ENCODE measurements around the gene PCDHGA1. TPM values are rescaled to one million over a fixed set of nuclear protein-coding genes. Genes with fewer than 3 reads are reported as not detected.

Gene PCDHGA1
- total RNA-seq, 1 experiment from 2014 or later, result 0.63 TPM

DNA sequence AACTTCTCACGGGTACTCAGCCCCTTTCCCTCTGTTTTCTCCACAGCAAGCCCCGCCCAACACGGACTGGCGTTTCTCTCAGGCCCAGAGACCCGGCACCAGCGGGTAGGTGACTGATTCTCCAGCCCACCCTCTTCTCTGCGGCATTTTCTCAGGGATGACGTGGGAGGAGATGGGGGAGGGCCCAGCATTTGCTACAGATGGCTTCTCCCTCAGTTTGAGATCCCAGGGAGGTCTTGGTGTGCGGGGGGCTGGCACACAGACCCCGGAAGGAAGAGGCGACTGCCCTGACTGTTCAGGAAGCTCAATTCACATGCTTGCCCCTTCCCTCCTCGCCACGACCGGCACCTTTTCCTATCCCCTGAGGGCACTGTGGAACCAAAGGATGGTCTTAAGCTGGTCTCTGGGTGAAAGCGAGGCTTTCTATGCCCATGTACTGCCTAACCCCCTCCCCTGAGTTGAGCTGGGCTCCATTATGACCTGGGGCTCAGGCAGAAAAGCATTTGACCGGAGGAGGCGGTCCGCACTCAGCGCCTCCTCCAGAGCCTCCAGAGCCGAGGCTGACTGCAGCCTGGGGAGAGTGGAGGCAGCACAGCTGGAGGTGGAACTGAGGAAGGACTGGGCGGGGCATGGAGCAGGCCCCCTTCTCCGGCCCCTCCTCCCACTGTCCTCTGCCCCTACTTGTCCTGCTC, 164.6 kb downstream of the PCDHGA1 start:
- H3K4me3 Mint-ChIP-seq, result peak overlapping the region; percentile 41 to 71
- Histone ChIP-seq H3K18ac (ENCODE audit: insufficient read length, low read depth, low read length) (no peak overlapping the region), H2AFZ (ENCODE audit: low read length) (no peak overlapping the region), H3K27ac (ENCODE audit: insufficient read length, low read depth, low read length) (no peak overlapping the region), H3K27me3 (ENCODE audit: insufficient read depth, low read length) (peaks cover 4% of the 10 kb centered on the region; the same call in 1 of the 2 replicates), H3K4me2 (ENCODE audit: insufficient read depth, insufficient read length, low read length) (peak overlapping the region; percentile 38), H3K79me2 (ENCODE audit: insufficient read depth, low read length) (no peaks in the 10 kb centered on the region), H3K9me3 (ENCODE audit: control insufficient read depth, low read depth, low read length) (no peaks in the 10 kb centered on the region), H3K9ac (ENCODE audit: extremely low read depth, insufficient read length, low read length) (no peak overlapping the region), H3K4ac (ENCODE audit: low read depth, low read length) (no peak overlapping the region), H3K23ac (ENCODE audit: insufficient read length, low read depth, low read length) (no peak overlapping the region), H3K23me2 (ENCODE audit: insufficient read length, low read depth, low read length, poor library complexity, severe bottlenecking) (peaks cover 14% of the 10 kb centered on the region), H3K56ac (ENCODE audit: insufficient read length, low read depth, low read length) (no peak overlapping the region), H4K91ac (ENCODE audit: insufficient read length, low read depth, low read length) (no peak overlapping the region), H4K5ac (ENCODE audit: insufficient read length, low read depth, low read length) (no peak overlapping the region), H3K79me1 (ENCODE audit: insufficient read depth, low read depth, low read length, poor library complexity, severe bottlenecking) (no peaks in the 10 kb centered on the region), H2BK5ac (ENCODE audit: insufficient read length, low read length) (no peak overlapping the region), H2AK5ac (ENCODE audit: insufficient read length, low read length) (no peak overlapping the region), H2BK20ac (ENCODE audit: low read depth, low read length, poor library complexity, severe bottlenecking) (no peak overlapping the region), H4K8ac (replicated peaks; ENCODE audit: insufficient read length, low read depth, low read length) (no peak overlapping the region), H3K14ac (ENCODE audit: insufficient read depth, low read length) (0 out of 2 replicates have a peak overlapping the region, but pooled peaks have one; percentile 30), H3T11ph (ENCODE audit: low read length) (no peak overlapping the region), H2BK15ac (ENCODE audit: low read depth, low read length) (no peak overlapping the region), H3K4me1 (ENCODE audit: insufficient read depth, low read length) (peaks cover 14% of the 10 kb centered on the region), H2BK120ac (ENCODE audit: low read depth, low read length, poor library complexity, severe bottlenecking) (no peak overlapping the region), H2BK12ac (ENCODE audit: insufficient read length, low read depth, low read length) (no peak overlapping the region), H4K20me1 (ENCODE audit: control insufficient read depth, insufficient read depth, insufficient read length) (no peaks in the 10 kb centered on the region)
- H3K9me3 Mint-ChIP-seq, result no peaks in the 10 kb centered on the region
- H3K4me1 Mint-ChIP-seq, result peaks cover 27 to 28% of the 10 kb centered on the region in 2 experiments
- H3K36me3 Mint-ChIP-seq (ENCODE audit: insufficient read depth in 1 of 3, low read depth in 3 of 3), result peaks cover 8 to 18% (median 18%) of the 10 kb centered on the region in 3 experiments; a peak in 6 of 7 replicates
- DNase-seq, result peak; percentile 75
- WGBS (ENCODE audit: extremely low coverage, insufficient read length, low lambda C conversion rate), result no CpG with 5 or more reads among the region's 22 CpGs
- H3K27ac Mint-ChIP-seq, result peak overlapping the region; percentile 71 to 82 (median 82); a peak in 6 of 7 replicates
- H3K27me3 Mint-ChIP-seq (ENCODE audit: low read depth), result peaks cover 2% of the 10 kb centered on the region; the same call in 1 of the 2 replicates
- TF ChIP-seq, protein P1, sequence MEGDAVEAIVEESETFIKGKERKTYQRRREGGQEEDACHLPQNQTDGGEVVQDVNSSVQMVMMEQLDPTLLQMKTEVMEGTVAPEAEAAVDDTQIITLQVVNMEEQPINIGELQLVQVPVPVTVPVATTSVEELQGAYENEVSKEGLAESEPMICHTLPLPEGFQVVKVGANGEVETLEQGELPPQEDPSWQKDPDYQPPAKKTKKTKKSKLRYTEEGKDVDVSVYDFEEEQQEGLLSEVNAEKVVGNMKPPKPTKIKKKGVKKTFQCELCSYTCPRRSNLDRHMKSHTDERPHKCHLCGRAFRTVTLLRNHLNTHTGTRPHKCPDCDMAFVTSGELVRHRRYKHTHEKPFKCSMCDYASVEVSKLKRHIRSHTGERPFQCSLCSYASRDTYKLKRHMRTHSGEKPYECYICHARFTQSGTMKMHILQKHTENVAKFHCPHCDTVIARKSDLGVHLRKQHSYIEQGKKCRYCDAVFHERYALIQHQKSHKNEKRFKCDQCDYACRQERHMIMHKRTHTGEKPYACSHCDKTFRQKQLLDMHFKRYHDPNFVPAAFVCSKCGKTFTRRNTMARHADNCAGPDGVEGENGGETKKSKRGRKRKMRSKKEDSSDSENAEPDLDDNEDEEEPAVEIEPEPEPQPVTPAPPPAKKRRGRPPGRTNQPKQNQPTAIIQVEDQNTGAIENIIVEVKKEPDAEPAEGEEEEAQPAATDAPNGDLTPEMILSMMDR (conservative IDR thresholded peaks at IDR 0.05), result no peak
